ENCODE data around the gene SREBF1.

GRCh38 chr17:17855976-17856375, 19.2 kb upstream of the SREBF1 start:
- TF ChIP-seq EZH2 (IDR thresholded peaks at IDR 0.05; ENCODE audit: low read depth) = no peak
- no peak for TF ChIP-seq CTCF (conservative IDR thresholded peaks at IDR 0.05)
